NB4 (cell line): ENCODE data around the gene ELOVL7.

Experiments
- CTCF ChIP-seq: IDR thresholded peaks from one replicate; pipeline ENCODE4 v1.5.1; 2012; ENCODE audit warnings: low read depth, low read length
- MYC ChIP-seq: IDR thresholded peaks from 2 replicates; pipeline ENCODE4 v1.6.1; 2011; ENCODE audit warnings: low read depth, low read length

DNA sequence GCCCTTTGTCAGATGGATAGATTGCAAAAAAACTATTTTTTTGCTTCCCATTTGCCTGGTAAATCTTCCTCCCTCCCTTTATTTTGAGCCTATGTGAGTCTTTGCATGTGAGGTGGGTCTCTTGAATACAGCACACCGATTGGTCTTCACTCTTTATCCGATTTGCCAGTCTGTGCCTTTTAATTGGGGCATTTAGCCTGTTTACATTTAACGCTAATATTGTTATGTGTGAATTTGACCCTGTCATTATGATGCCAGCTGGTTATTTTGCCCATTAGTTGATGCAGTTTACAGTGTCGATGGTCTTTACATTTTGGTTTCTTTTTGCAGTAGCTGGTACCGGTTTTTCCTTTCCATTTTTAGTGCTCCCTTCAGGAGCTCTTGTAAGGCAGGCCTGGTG, 131.1 kb downstream of the ELOVL7 start:
- TF ChIP-seq CTCF: no peak
- TF ChIP-seq MYC: no peak
